HepG2 (cell line): Measurements from ENCODE around the gene MYH3. TPM values are rescaled to one million over a fixed set of nuclear protein-coding genes. Genes with fewer than 3 reads are reported as not detected.
A peak's percentile ranks its signal among the peaks of the same experiment; 100 is the strongest.

Experiments used
- DBP ChIP-seq: sonication (generic); formaldehyde crosslinking; IDR thresholded peaks from 2 replicates; pipeline ENCODE4 v1.4.0; 2020; ENCODE audit warnings: missing genetic modification reagents; ENCODE audit errors: not compliant biosample characterization
- FIP1L1 ChIP-seq: fragments of 200-400 bp; formaldehyde crosslinking; IDR thresholded peaks from 2 replicates; pipeline ENCODE4 v1.6.1; 2018; ENCODE audit warnings: low read depth, mild to moderate bottlenecking, low read length, moderate library complexity, borderline replicate concordance; ENCODE audit not compliant: insufficient read depth
- FOXO1 ChIP-seq: sonication (generic); formaldehyde crosslinking; IDR thresholded peaks from 2 replicates; pipeline ENCODE4 v1.4.0; 2020; ENCODE audit warnings: missing genetic modification reagents
- HMG20B ChIP-seq: conservative IDR thresholded peaks from 2 replicates; pipeline ENCODE4 v1.6.1; 2016; ENCODE audit warnings: missing genetic modification reagents, missing compliant biosample characterization
- KLF12 ChIP-seq: sonication (generic); formaldehyde crosslinking; IDR thresholded peaks from 2 replicates; pipeline ENCODE4 v1.4.0; 2020; ENCODE audit warnings: missing genetic modification reagents, borderline replicate concordance
- MTA3 ChIP-seq: sonication (generic); formaldehyde crosslinking; IDR thresholded peaks from 2 replicates; pipeline ENCODE4 v1.4.0; 2020; ENCODE audit warnings: missing genetic modification reagents
- NFIB ChIP-seq: sonication (generic); formaldehyde crosslinking; IDR thresholded peaks from 2 replicates; pipeline ENCODE4 v1.9.0; 2021; ENCODE audit warnings: missing genetic modification reagents, mild to moderate bottlenecking, borderline replicate concordance
- PREB ChIP-seq: sonication (generic); formaldehyde crosslinking; IDR thresholded peaks from 2 replicates; pipeline ENCODE4 v1.4.0; 2020; ENCODE audit warnings: missing genetic modification reagents
- RBM39 ChIP-seq: fragments of 200-400 bp; formaldehyde crosslinking; IDR thresholded peaks from one replicate; pipeline ENCODE4 v1.6.1; 2018; ENCODE audit warnings: antibody characterized with exemption, mild to moderate bottlenecking, low read depth, low read length; ENCODE audit not compliant: poor library complexity, severe bottlenecking
- SAFB2 ChIP-seq: sonication (generic); formaldehyde crosslinking; IDR thresholded peaks from 2 replicates; pipeline ENCODE4 v1.5.1; 2020; ENCODE audit warnings: missing genetic modification reagents, low read depth, mild to moderate bottlenecking, borderline replicate concordance
- SKI ChIP-seq: fragments of 450-650 bp; IDR thresholded peaks from one replicate; pipeline ENCODE4 v1.6.1; 2018; ENCODE audit warnings: mild to moderate bottlenecking; ENCODE audit not compliant: partially characterized antibody
- SRSF9 ChIP-seq: fragments of 200-400 bp; formaldehyde crosslinking; IDR thresholded peaks from 2 replicates; pipeline ENCODE4 v1.6.1; 2018; ENCODE audit warnings: borderline replicate concordance, mild to moderate bottlenecking, low read depth, low read length; ENCODE audit not compliant: insufficient read depth, poor library complexity, severe bottlenecking
- TMF1 ChIP-seq: sonication (generic); formaldehyde crosslinking; IDR thresholded peaks from 2 replicates; pipeline ENCODE4 v1.8.1; 2022; ENCODE audit warnings: low read depth, missing genetic modification reagents
- ZBTB42 ChIP-seq: sonication (generic); formaldehyde crosslinking; IDR thresholded peaks from 2 replicates; pipeline ENCODE4 v1.5.0; 2020; ENCODE audit warnings: mild to moderate bottlenecking, missing genetic modification reagents
- ZMYM4 ChIP-seq: sonication (generic); formaldehyde crosslinking; IDR thresholded peaks from 2 replicates; pipeline ENCODE4 v1.8.1; 2023; ENCODE audit warnings: mild to moderate bottlenecking, missing genetic modification reagents
- ZNF253 ChIP-seq: sonication (generic); formaldehyde crosslinking; IDR thresholded peaks from 2 replicates; pipeline ENCODE4 v1.8.0; 2022; ENCODE audit warnings: mild to moderate bottlenecking, missing genetic modification reagents, borderline replicate concordance
- ZNF264 ChIP-seq: sonication (generic); formaldehyde crosslinking; IDR thresholded peaks from 2 replicates; pipeline ENCODE4 v1.4.0; 2020; ENCODE audit warnings: missing genetic modification reagents
- ZNF331 ChIP-seq: sonication (generic); formaldehyde crosslinking; IDR thresholded peaks from 2 replicates; pipeline ENCODE4 v1.4.0; 2020; ENCODE audit warnings: missing genetic modification reagents
- ZNF431 ChIP-seq: sonication (generic); formaldehyde crosslinking; IDR thresholded peaks from 2 replicates; pipeline ENCODE4 v1.9.0; 2022; ENCODE audit warnings: missing genetic modification reagents, low read depth, mild to moderate bottlenecking, borderline replicate concordance
- ZNF720 ChIP-seq: sonication (generic); formaldehyde crosslinking; IDR thresholded peaks from 2 replicates; pipeline ENCODE4 v1.4.0; 2020; ENCODE audit warnings: missing genetic modification reagents
- ZNF766 ChIP-seq: sonication (generic); formaldehyde crosslinking; IDR thresholded peaks from 2 replicates; pipeline ENCODE4 v1.5.0; 2020; ENCODE audit warnings: missing genetic modification reagents, borderline replicate concordance
- ZSCAN25 ChIP-seq: sonication (generic); formaldehyde crosslinking; IDR thresholded peaks from 2 replicates; pipeline ENCODE4 v1.8.0; 2022; ENCODE audit warnings: mild to moderate bottlenecking, missing genetic modification reagents
- ZSCAN30 ChIP-seq: sonication (generic); formaldehyde crosslinking; IDR thresholded peaks from 2 replicates; pipeline ENCODE4 v1.5.0; 2020; ENCODE audit warnings: mild to moderate bottlenecking, missing genetic modification reagents
- polyA plus RNA-seq, 8 experiments: library from polyadenylated mRNA; depleted of rRNA in 3 of 8; stranded (reverse) in 7 of 8; unstranded in 1 of 8; fragments of >200 nt; fragmentation: Illumina TruSeq in 4 of 8; extraction: Trizol in 4 of 8; gene quantifications; 2 replicates each; pipeline versions ENCODE4 v1.2.1 to v1.2.3, GENCODE V29; 2011 to 2016; ENCODE audit warnings: low read depth in 4 of 8, missing spikeins in 1 of 8, mixed read lengths in 1 of 8; ENCODE audit not compliant: insufficient read depth in 1 of 8
- total RNA-seq, 5 experiments: library from RNA; depleted of rRNA; stranded (reverse); fragments of >200 nt; fragmentation: Illumina TruSeq; extraction: Trizol; gene quantifications; 2 replicates each; pipeline ENCODE4 v1.2.3, GENCODE V29; 2016; ENCODE audit warnings: low read depth in 1 of 5
- TF ChIP-seq, protein P1 (sequence below): sonication (generic); formaldehyde crosslinking; conservative IDR thresholded peaks from 2 replicates; pipeline ENCODE4 v1.8.0; 2022; ENCODE audit warnings: missing genetic modification reagents

Gene MYH3
- total and polyA plus RNA-seq, 2 of the 13 experiments (the other 11 are each of a cell fraction or from before 2014, with no cell fraction given), result 2.5 to 4.5 TPM

GRCh38 chr17:10697092-10698081 lies 40.3 kb upstream of the MYH3 start, which contains the start of the genes ADPRM and SCO1 (continued):
- TF ChIP-seq ZNF720 (CRISPR knock-in tag), result no peak
- TF ChIP-seq ZBTB42, result no peak
- TF ChIP-seq, protein P1, sequence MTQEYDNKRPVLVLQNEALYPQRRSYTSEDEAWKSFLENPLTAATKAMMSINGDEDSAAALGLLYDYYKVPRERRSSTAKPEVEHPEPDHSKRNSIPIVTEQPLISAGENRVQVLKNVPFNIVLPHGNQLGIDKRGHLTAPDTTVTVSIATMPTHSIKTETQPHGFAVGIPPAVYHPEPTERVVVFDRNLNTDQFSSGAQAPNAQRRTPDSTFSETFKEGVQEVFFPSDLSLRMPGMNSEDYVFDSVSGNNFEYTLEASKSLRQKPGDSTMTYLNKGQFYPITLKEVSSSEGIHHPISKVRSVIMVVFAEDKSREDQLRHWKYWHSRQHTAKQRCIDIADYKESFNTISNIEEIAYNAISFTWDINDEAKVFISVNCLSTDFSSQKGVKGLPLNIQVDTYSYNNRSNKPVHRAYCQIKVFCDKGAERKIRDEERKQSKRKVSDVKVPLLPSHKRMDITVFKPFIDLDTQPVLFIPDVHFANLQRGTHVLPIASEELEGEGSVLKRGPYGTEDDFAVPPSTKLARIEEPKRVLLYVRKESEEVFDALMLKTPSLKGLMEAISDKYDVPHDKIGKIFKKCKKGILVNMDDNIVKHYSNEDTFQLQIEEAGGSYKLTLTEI (CRISPR knock-in tag), result no peak
- peak; percentile 90 for TF ChIP-seq ZNF264 (CRISPR knock-in tag)
- 0 out of 2 replicates have a peak, but pooled peaks have one; percentile 53 for TF ChIP-seq PREB (CRISPR knock-in tag)
- peak; percentile 70; the same call in 1 of the 2 replicates for TF ChIP-seq TMF1 (CRISPR knock-in tag)
- TF ChIP-seq ZNF431 (CRISPR knock-in tag), result peak; percentile 88
- no peak; the same call in 1 of the 2 replicates for TF ChIP-seq ZSCAN25 (CRISPR knock-in tag)
- no peak; the same call in 1 of the 2 replicates for TF ChIP-seq SAFB2 (CRISPR knock-in tag)
- no peak for TF ChIP-seq ZSCAN30 (CRISPR knock-in tag)
- no peak; the same call in 1 of the 2 replicates for TF ChIP-seq FIP1L1
- TF ChIP-seq FOXO1 (CRISPR knock-in tag), result no peak
- TF ChIP-seq NFIB, result no peak
- peak; percentile 61; the same call in 1 of the 2 replicates for TF ChIP-seq KLF12 (CRISPR knock-in tag)
- peak; percentile 69; the same call in 1 of the 2 replicates for TF ChIP-seq ZNF766
- no peak for TF ChIP-seq ZNF253 (CRISPR knock-in tag)
- peak; percentile 44 for TF ChIP-seq DBP (CRISPR knock-in tag)
- no peak for TF ChIP-seq HMG20B (CRISPR knock-in tag)
- TF ChIP-seq MTA3 (CRISPR knock-in tag), result no peak
- no peak for TF ChIP-seq SKI
- TF ChIP-seq ZNF331 (CRISPR knock-in tag), result peak; percentile 80; the same call in 1 of the 2 replicates
- TF ChIP-seq RBM39, result peak; percentile 50
- TF ChIP-seq SRSF9, result no peak
- TF ChIP-seq ZMYM4 (CRISPR knock-in tag), result peak; percentile 95
